Measurements from ENCODE around the gene USP13. TPM values are rescaled to one million over a fixed set of nuclear protein-coding genes. Genes with fewer than 3 reads are reported as not detected.

Gene USP13
- total RNA-seq, 1 experiment from 2014 or later: 14.8 TPM

GRCh38 chr3:179797192-179797591, 144.4 kb downstream of the USP13 start:
- BruUV-seq (replicated peaks): no TSS peak

GRCh38 chr3:179801263-179801662, 148.4 kb downstream of the USP13 start:
- no peaks in the 10 kb centered on the region for H3F3A ChIP-seq (ENCODE audit: low read length, unreplicated experiment)
- intact Hi-C loops (cut with micrococcal nuclease): no loop called here
- no peaks in the 10 kb centered on the region for H3K4me1 ChIP-seq (ENCODE audit: insufficient read depth, low read length)
- no peak for ATAC-seq
- H4K20me1 ChIP-seq (ENCODE audit: low read length): no peaks in the 10 kb centered on the region
- no TSS peak for BruUV-seq (replicated peaks)
- TF ChIP-seq CTCF (conservative IDR thresholded peaks at IDR 0.05; ENCODE audit: low read depth, low read length): no peak
- TF ChIP-seq EZH2phosphoT487 (IDR thresholded peaks at IDR 0.05; ENCODE audit: borderline replicate concordance, low read length): no peak
- H3K36me3 ChIP-seq (ENCODE audit: low read depth, low read length): no peaks in the 10 kb centered on the region
- no peak overlapping the region for H2AFZ ChIP-seq (ENCODE audit: low read length)
- no peak overlapping the region for H3K4me2 ChIP-seq (ENCODE audit: low read length)
- H3K9ac ChIP-seq (ENCODE audit: low read length): no peak overlapping the region
- ChIA-PET POLR2A (ENCODE audit: unreplicated experiment) (no interaction called here), CTCF (no interaction called here)
- no peaks in the 10 kb centered on the region for H3K79me2 ChIP-seq (ENCODE audit: low read length)
- no peaks in the 10 kb centered on the region for H3K27me3 ChIP-seq (ENCODE audit: low read length)
- DNase-seq: peak; percentile 33
- no peaks in the 10 kb centered on the region for H3K9me3 ChIP-seq (ENCODE audit: low read length)
- no peak overlapping the region for H3K27ac ChIP-seq (ENCODE audit: low read length)
- H3K9me2 ChIP-seq (replicated peaks; ENCODE audit: low read length): no peaks in the 10 kb centered on the region
- no peak overlapping the region for H3K4me3 ChIP-seq (ENCODE audit: low read length)

More at GRCh38 chr3:179797192-179797591, 144.4 kb downstream of the USP13 start:
- no peaks in the 10 kb centered on the region for H3K36me3 ChIP-seq (ENCODE audit: low read depth, low read length)
- DNase-seq (no peak), ATAC-seq (no peak)
- H3K27ac ChIP-seq (ENCODE audit: low read length): no peak overlapping the region
- no peak overlapping the region for H3K9ac ChIP-seq (ENCODE audit: low read length)
- no peak overlapping the region for H3K4me2 ChIP-seq (ENCODE audit: low read length)
- H3F3A ChIP-seq (ENCODE audit: low read length, unreplicated experiment): no peaks in the 10 kb centered on the region
- H4K20me1 ChIP-seq (ENCODE audit: low read length): no peaks in the 10 kb centered on the region
- no peaks in the 10 kb centered on the region for H3K9me2 ChIP-seq (replicated peaks; ENCODE audit: low read length)
- no peaks in the 10 kb centered on the region for H3K27me3 ChIP-seq (ENCODE audit: low read length)
- intact Hi-C loops (cut with micrococcal nuclease): no loop called here
- ChIA-PET CTCF (no interaction called here), POLR2A (ENCODE audit: unreplicated experiment) (no interaction called here)
- H3K9me3 ChIP-seq (ENCODE audit: low read length): no peaks in the 10 kb centered on the region
- H2AFZ ChIP-seq (ENCODE audit: low read length): no peak overlapping the region
- H3K4me3 ChIP-seq (ENCODE audit: low read length): no peak overlapping the region
- H3K4me1 ChIP-seq (ENCODE audit: insufficient read depth, low read length): no peaks in the 10 kb centered on the region
- TF ChIP-seq CTCF (conservative IDR thresholded peaks at IDR 0.05; ENCODE audit: low read depth, low read length): no peak
- no peak for TF ChIP-seq EZH2phosphoT487 (IDR thresholded peaks at IDR 0.05; ENCODE audit: borderline replicate concordance, low read length)
- no peak for TF ChIP-seq EZH2 (IDR thresholded peaks at IDR 0.05; ENCODE audit: low read length, unreplicated experiment)
- no peaks in the 10 kb centered on the region for H3K79me2 ChIP-seq (ENCODE audit: low read length)

GRCh38 chr3:179801856-179802255, 149.0 kb downstream of the USP13 start:
- Histone ChIP-seq H4K20me1 (ENCODE audit: low read length) (no peaks in the 10 kb centered on the region), H3K27ac (ENCODE audit: low read length) (no peak overlapping the region), H2AFZ (ENCODE audit: low read length) (no peak overlapping the region), H3K27me3 (ENCODE audit: low read length) (no peaks in the 10 kb centered on the region), H3K36me3 (ENCODE audit: low read depth, low read length) (no peaks in the 10 kb centered on the region), H3K4me1 (ENCODE audit: insufficient read depth, low read length) (no peaks in the 10 kb centered on the region), H3K79me2 (ENCODE audit: low read length) (no peaks in the 10 kb centered on the region), H3K9ac (ENCODE audit: low read length) (no peak overlapping the region), H3K4me3 (ENCODE audit: low read length) (no peak overlapping the region), H3K4me2 (ENCODE audit: low read length) (no peak overlapping the region), H3K9me3 (ENCODE audit: low read length) (no peaks in the 10 kb centered on the region), H3K9me2 (replicated peaks; ENCODE audit: low read length) (no peaks in the 10 kb centered on the region), H3F3A (ENCODE audit: low read length, unreplicated experiment) (no peaks in the 10 kb centered on the region)
- BruUV-seq (replicated peaks): no TSS peak
- intact Hi-C loops (cut with micrococcal nuclease): no loop called here
- TF ChIP-seq CTCF (conservative IDR thresholded peaks at IDR 0.05; ENCODE audit: low read depth, low read length): no peak
- TF ChIP-seq EZH2phosphoT487 (IDR thresholded peaks at IDR 0.05; ENCODE audit: borderline replicate concordance, low read length): no peak
- no peak for TF ChIP-seq EZH2 (IDR thresholded peaks at IDR 0.05; ENCODE audit: low read length, unreplicated experiment)
- CTCF ChIA-PET: no interaction called here
- DNase-seq (no peak), ATAC-seq (no peak)
- POLR2A ChIA-PET (ENCODE audit: unreplicated experiment): no interaction called here

Data from PC-3 (cell line).